ENCODE results near the gene SERINC1. TPM values are rescaled to one million over a fixed set of nuclear protein-coding genes. Genes with fewer than 3 reads are reported as not detected.

The SERINC1 gene
- total and polyA plus RNA-seq, 9 of the 15 experiments (the other 6 are each of a cell fraction or from before 2014, with no cell fraction given) = 28.8 to 64.6 (median 39.7) TPM

DNA sequence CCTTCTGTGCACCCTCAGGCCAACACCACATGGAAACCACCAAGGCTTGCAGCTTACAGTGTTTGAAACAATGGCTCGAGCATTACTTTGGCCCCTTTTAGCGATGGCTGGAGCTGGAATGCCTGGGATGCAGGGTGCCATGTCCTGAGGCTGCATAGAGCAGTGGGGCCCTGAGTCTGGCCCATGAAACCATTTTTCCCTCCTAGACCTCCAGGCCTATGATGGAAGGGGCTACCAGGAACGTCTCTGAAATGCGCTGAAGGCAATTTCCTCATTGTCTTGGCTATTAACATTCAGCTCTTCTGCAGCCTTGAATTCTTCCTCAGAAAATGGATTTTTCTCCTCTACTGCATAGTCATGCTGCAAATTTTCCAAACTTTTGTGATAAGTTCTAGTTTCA, 29.9 kb upstream of the SERINC1 start:
- POLR2A ChIA-PET = no interaction called here
- Histone ChIP-seq H3K79me2 (ENCODE audit: control insufficient read depth, insufficient read depth, low read length) (no peaks in the 10 kb centered on the region; the same call in 2 of the 3 replicates), H4K20me1 (replicated peaks; ENCODE audit: control insufficient read depth, insufficient read depth, low read length) (no peaks in the 10 kb centered on the region), H3K9me1 (ENCODE audit: control insufficient read depth, insufficient read depth, low read length) (no peaks in the 10 kb centered on the region), H3K9ac (ENCODE audit: insufficient read depth in 1 of 2, low read depth in 2 of 2, low read length in 2 of 2) (no peak overlapping the region), H2AFZ (ENCODE audit: low read depth, low read length) (no peak overlapping the region), H3K27ac (ENCODE audit: extremely low read depth, low read depth, low read length) (no peak overlapping the region), H3K4me1 (replicated peaks in 1 of 2; ENCODE audit: control insufficient read depth in 2 of 2, insufficient read depth in 2 of 2, low read length in 2 of 2) (no peaks in the 10 kb centered on the region), H3K36me3 (ENCODE audit: control insufficient read depth, insufficient read depth, low read length) (no peaks in the 10 kb centered on the region), H3K4me2 (ENCODE audit: insufficient read depth, low read length) (no peak overlapping the region), H3K27me3 (ENCODE audit: control insufficient read depth in 2 of 2, insufficient read depth in 2 of 2, low read length in 2 of 2) (no peaks in the 10 kb centered on the region), H3K4me3 (no peak overlapping the region), H3K9me3 (replicated peaks; ENCODE audit: control insufficient read depth, insufficient read depth, low read depth, low read length) (peaks cover 13% of the 10 kb centered on the region)
- 35% methylated on average over 4 of the region's 4 CpGs for WGBS (ENCODE audit: insufficient coverage, low coverage, missing lambda C conversion rate)
- TF ChIP-seq BRD9 (IDR thresholded peaks at IDR 0.05; ENCODE audit: low read depth, partially characterized antibody) (no peak), ZFP36 (IDR thresholded peaks at IDR 0.05; ENCODE audit: low read depth, low read length, partially characterized antibody) (peak; percentile 42)
- CTCF ChIA-PET (ENCODE audit: low intra/inter-chr PET ratio) = no interaction called here
- in situ Hi-C loops (cut with MboI) = no loop called here
- ATAC-seq = no peak
- intact Hi-C loops (cut with micrococcal nuclease) = no loop called here
- no peak for DNase-seq (ENCODE audit: extremely low read depth in 1 of 4, low spot score in 3 of 4)
- FAIRE-seq = no peak
- BruUV-seq (replicated peaks) = no TSS peak

DNA sequence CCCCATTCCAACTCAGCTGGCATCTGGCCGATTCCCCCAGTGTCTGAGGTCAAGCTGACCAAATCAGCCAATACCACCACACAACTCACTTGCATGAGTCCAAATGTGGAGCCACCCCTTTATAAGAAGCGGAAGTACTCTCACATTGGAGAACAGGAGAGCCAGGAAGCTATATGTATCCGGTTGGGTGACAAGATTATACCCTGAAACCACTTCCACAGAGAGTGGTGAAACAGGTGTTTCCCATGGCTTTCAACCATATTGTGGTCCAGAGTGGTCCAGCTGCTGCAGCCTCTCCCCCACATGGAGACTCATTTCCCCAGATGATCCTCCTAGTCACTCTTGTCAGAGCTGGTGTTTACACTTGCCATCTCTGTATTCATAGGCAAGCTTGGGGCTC, 24.0 kb upstream of the SERINC1 start:
- no peaks in the 10 kb centered on the region for H3K27me3 ChIP-seq (ENCODE audit: control insufficient read depth in 2 of 2, insufficient read depth in 2 of 2, low read length in 2 of 2)
- POLR2A ChIA-PET = interaction anchor here (1.0 kb wide), 1 partner anchor 104 kb away, joined by 3 read pairs; no protein-coding TSS in a partner anchor
- peaks cover 10% of the 10 kb centered on the region for H3K9me3 ChIP-seq (replicated peaks; ENCODE audit: control insufficient read depth, insufficient read depth, low read depth, low read length)
- no peak overlapping the region for H3K9ac ChIP-seq (ENCODE audit: insufficient read depth in 1 of 2, low read depth in 2 of 2, low read length in 2 of 2)
- H2AFZ ChIP-seq (ENCODE audit: low read depth, low read length) = no peak overlapping the region
- in situ Hi-C loops (cut with MboI) = loop anchor here (10.0 kb wide), 1 partner anchor 229 kb away; no protein-coding TSS in a partner anchor
- H3K36me3 ChIP-seq (ENCODE audit: control insufficient read depth, insufficient read depth, low read length) = peaks cover 7% of the 10 kb centered on the region; the same call in 2 of the 3 replicates
- 58% methylated on average over 3 of the region's 3 CpGs for WGBS (ENCODE audit: insufficient coverage, low coverage, missing lambda C conversion rate)
- H3K27ac ChIP-seq (ENCODE audit: extremely low read depth, low read depth, low read length) = no peak overlapping the region
- peaks cover 16% of the 10 kb centered on the region; the same call in 2 of the 3 replicates for H3K79me2 ChIP-seq (ENCODE audit: control insufficient read depth, insufficient read depth, low read length)
- intact Hi-C loops (cut with micrococcal nuclease) = no loop called here
- H3K4me2 ChIP-seq (ENCODE audit: insufficient read depth, low read length) = no peak overlapping the region
- no peak overlapping the region for H3K4me3 ChIP-seq
- no peaks in the 10 kb centered on the region; a peak in 1 of 5 replicates for H3K4me1 ChIP-seq (replicated peaks in 1 of 2; ENCODE audit: control insufficient read depth in 2 of 2, insufficient read depth in 2 of 2, low read length in 2 of 2)
- H4K20me1 ChIP-seq (replicated peaks; ENCODE audit: control insufficient read depth, insufficient read depth, low read length) = no peaks in the 10 kb centered on the region
- DNase-seq (ENCODE audit: extremely low read depth in 1 of 4, low spot score in 3 of 4) (no peak), ATAC-seq (no peak), FAIRE-seq (no peak)
- no peaks in the 10 kb centered on the region for H3K9me1 ChIP-seq (ENCODE audit: control insufficient read depth, insufficient read depth, low read length)
- CTCF ChIA-PET (ENCODE audit: low intra/inter-chr PET ratio) = no interaction called here
- no TSS peak for BruUV-seq (replicated peaks)
- TF ChIP-seq HNRNPH1 (optimal IDR thresholded peaks at IDR 0.05; ENCODE audit: low read depth, low read length) (no peak), TCFL5 (CRISPR knock-in tag; conservative IDR thresholded peaks at IDR 0.05) (no peak), TAF7 (tag; IDR thresholded peaks at IDR 0.05) (no peak), MTF1 (CRISPR knock-in tag; IDR thresholded peaks at IDR 0.05; ENCODE audit: borderline replicate concordance) (no peak), MAFG (tag; conservative IDR thresholded peaks at IDR 0.05) (no peak), FOXA1 (IDR thresholded peaks at IDR 0.05; ENCODE audit: borderline replicate concordance) (no peak), FOXM1 (IDR thresholded peaks at IDR 0.05; ENCODE audit: low read depth) (no peak), FOXM1 (CRISPR knock-in tag; IDR thresholded peaks at IDR 0.05; ENCODE audit: low read depth) (no peak)
- TF ChIP-seq, protein P1, sequence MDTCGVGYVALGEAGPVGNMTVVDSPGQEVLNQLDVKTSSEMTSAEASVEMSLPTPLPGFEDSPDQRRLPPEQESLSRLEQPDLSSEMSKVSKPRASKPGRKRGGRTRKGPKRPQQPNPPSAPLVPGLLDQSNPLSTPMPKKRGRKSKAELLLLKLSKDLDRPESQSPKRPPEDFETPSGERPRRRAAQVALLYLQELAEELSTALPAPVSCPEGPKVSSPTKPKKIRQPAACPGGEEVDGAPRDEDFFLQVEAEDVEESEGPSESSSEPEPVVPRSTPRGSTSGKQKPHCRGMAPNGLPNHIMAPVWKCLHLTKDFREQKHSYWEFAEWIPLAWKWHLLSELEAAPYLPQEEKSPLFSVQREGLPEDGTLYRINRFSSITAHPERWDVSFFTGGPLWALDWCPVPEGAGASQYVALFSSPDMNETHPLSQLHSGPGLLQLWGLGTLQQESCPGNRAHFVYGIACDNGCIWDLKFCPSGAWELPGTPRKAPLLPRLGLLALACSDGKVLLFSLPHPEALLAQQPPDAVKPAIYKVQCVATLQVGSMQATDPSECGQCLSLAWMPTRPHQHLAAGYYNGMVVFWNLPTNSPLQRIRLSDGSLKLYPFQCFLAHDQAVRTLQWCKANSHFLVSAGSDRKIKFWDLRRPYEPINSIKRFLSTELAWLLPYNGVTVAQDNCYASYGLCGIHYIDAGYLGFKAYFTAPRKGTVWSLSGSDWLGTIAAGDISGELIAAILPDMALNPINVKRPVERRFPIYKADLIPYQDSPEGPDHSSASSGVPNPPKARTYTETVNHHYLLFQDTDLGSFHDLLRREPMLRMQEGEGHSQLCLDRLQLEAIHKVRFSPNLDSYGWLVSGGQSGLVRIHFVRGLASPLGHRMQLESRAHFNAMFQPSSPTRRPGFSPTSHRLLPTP (IDR thresholded peaks at IDR 0.05; ENCODE audit: borderline replicate concordance, extremely low read depth, insufficient read length) = no peak
- TF ChIP-seq, protein P2, sequence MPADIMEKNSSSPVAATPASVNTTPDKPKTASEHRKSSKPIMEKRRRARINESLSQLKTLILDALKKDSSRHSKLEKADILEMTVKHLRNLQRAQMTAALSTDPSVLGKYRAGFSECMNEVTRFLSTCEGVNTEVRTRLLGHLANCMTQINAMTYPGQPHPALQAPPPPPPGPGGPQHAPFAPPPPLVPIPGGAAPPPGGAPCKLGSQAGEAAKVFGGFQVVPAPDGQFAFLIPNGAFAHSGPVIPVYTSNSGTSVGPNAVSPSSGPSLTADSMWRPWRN (IDR thresholded peaks at IDR 0.05; ENCODE audit: low read depth) = no peak
